ENCODE measurements around the gene PIGN.

PIGN gene

GRCh38 chr18:62122330-62122729 lies 64.5 kb downstream of the PIGN start:
- no peak for DNase-seq (ENCODE audit: low read depth in 4 of 4, low spot score in 1 of 4)

DNA sequence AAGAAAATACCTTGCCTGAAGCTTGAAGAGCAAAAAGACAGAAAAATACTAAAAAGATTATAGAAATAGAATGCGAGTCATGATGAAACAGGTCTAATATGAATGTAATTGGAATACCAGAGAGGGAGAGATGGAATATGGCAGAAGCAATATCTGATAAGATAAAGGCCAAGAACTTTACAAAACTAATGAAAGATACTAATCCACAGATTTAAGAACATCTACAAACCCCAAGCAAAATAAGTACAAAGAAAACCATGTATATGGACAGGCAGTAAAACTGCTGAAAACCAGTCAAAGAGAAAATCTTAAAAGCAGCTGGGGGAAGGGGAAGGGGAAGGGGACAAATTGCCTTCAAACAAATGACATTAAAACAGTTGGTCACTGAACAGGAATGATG lies 67.0 kb downstream of the PIGN start:
- DNase-seq (ENCODE audit: low read depth in 4 of 4, low spot score in 1 of 4) = no peak

GRCh38 chr18:62118328-62118727 lies 68.5 kb downstream of the PIGN start:
- DNase-seq (ENCODE audit: low read depth in 4 of 4, low spot score in 1 of 4) = no peak

- DNase-seq (ENCODE audit: low read depth in 4 of 4, low spot score in 1 of 4) = no peak
Observed at GRCh38 chr18:62109676-62110075, 77.2 kb downstream of the PIGN start.

- DNase-seq (ENCODE audit: low read depth in 4 of 4, low spot score in 1 of 4) = no peak
Observed at GRCh38 chr18:62107881-62108280, 79.0 kb downstream of the PIGN start.

DNA sequence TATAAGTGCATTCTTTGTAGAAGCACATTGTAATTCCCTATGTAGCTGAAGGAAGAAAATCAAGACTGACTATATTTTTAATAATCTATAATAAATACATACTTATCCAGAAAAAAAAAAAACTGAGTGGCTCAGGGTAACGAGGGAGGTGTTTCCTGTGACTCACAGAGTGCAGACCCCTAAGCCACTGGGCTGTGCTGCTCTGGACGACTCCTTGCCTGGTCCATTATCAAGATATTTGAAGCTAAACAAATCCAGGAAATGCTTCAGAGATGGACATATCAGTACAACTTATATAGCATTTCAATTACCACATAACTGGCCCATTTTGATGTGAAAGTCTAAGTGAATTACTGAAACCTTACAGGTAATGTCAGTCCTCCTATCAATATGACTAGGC lies 80.6 kb downstream of the PIGN start:
- no peak for DNase-seq (ENCODE audit: low read depth in 4 of 4, low spot score in 1 of 4)

DNA sequence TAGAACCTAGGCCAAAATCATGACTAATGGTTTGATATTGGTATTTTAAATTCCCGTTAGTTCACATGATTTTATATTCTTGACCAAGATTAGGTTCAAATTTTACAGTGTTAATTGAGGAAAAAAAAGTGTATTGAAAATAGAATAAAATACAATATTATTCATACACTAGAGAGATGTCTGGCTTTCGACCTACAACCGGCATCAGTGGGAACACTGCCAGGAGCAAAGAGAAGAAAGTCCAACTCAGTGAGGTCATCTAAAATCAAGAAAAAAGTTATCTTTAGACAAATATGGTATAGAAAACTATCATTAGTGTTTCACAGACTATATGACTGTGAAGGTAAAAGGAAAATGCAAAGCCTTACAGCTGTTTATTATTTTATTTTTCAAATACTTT lies 81.5 kb downstream of the PIGN start:
- no peak for DNase-seq (ENCODE audit: low read depth in 4 of 4, low spot score in 1 of 4)

DNA sequence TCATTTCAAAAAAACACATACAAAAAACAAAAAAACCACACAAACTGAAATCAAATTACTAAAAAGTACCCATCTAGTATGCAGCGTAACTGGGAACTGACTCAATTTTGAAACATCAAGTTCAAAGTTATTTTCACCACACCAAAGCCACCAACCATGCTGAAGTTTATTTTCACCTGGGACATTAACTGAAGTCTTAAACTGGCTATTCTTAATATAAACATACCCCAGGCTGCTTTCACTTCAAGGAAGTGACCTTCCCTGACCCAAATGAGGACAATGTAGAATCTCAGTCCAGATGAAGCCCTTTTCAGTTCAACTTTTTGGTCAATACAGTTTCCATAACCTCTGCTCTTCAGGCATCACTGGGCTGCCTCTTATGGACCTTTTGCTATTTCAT lies 84.6 kb downstream of the PIGN start:
- no peak for DNase-seq (ENCODE audit: low read depth in 4 of 4, low spot score in 1 of 4)

DNA sequence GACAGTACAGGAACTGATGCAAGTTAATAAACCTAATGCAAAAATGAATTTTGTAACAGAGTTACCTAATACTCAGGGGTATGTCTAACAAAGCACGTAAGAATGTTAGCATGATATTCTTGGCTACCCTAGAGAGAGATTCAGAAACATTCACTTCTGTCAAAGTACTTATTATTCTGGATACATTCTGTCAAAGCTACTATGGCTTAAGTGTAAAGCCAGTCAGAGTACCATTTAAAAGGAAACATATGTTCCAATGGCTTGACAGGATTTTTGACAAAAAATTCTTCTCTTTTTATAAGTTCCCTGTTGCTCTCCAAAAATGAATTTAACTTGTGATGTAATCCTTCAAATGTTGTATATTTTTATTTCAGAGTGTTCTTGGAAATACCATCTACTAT lies 85.5 kb downstream of the PIGN start:
- no peak for DNase-seq (ENCODE audit: low read depth in 4 of 4, low spot score in 1 of 4)

DNA sequence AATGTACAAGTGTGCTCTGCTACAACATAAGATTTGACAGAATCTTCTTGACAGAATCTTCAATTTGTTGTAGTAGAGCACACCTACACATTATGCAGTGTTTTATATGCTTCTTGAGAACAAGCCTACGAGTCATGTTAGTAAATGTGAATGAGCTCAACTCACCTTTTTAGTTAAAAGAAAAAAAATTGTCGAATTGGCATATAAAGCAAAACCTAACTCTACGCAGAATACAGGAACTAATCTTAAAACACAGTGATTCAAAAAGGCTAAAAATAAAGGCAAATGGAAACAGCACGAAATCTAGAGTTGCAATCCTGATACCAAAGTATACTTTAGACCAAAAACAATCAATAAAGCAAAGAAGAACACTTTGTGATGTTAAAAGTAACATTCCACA lies 87.9 kb downstream of the PIGN start:
- no peak for DNase-seq (ENCODE audit: low read depth in 4 of 4, low spot score in 1 of 4)

DNA sequence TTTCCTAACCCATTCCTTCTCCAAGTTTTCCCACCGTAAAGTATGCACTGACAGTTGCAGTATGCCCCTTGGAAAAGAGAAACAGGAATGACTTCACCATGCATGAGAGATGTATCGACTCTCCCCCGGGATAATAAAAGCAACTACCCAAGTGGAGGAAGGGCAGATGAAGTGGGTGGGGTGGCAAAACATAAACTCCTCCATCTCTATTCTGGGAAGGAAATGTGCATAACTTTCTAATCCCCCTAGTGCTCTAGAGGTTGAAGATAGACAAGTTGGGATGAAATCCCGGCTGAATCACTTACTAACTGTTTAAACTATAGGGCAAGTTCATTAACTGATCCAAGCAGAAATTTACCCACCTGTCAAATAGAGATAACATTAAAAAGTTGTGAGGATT lies 89.2 kb downstream of the PIGN start:
- no peak for DNase-seq (ENCODE audit: low read depth in 4 of 4, low spot score in 1 of 4)

DNA sequence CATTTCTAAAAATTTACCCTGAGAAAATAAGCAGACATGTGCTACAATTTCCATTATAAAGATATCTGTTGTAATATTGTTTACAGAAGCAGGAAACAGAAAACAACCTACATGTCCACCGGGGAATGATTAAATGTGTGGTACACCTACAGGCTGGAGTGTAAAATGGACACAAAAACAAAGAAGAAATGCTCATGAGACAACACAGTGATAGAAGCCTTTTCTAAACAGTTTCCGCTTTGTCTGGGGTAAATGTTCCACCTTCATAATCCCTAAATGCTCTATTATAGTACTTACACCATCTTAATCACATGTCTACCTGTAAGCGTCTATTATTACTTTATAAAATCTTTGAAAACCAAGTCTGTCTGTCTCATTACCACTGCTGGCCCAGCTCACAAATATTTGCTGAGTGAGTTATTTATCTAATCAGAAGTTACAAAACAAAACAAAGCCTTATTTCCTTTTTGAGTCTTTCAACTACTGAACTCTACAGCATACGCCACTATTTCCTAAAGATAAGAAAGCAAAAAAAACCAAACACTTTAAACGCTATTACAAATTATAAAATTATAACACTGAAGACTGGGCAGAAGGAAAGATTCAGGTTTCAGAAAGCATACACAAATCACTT lies 95.3 kb downstream of the PIGN start:
- no peak for DNase-seq (ENCODE audit: low read depth in 4 of 4, low spot score in 1 of 4)

GRCh38 chr18:62089174-62089573 lies 97.7 kb downstream of the PIGN start:
- no peak for DNase-seq (ENCODE audit: low read depth in 4 of 4, low spot score in 1 of 4)

DNA sequence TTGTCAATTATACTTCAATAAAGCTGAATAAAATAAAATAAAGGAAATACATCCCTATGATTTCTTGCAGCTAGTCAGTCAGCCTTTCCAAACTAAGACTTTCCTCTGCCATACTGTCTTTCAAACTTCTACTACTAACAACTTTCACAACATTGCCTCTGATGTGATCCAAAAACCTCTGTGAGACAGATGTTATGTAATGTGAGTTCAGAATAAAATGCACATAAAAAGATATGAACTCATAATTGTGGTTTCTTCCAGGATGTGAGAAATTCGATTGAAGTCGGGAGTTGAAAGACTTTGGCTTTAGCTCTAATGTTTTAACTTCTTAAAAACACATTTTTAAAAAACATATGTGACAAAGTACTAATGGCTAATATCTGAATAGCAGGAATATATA lies 98.7 kb downstream of the PIGN start:
- DNase-seq (ENCODE audit: low read depth in 4 of 4, low spot score in 1 of 4) = no peak

- DNase-seq (ENCODE audit: low read depth in 4 of 4, low spot score in 1 of 4) = no peak
Observed at GRCh38 chr18:62085756-62086155, 101.1 kb downstream of the PIGN start.

- no peak for DNase-seq (ENCODE audit: low read depth in 4 of 4, low spot score in 1 of 4)
Observed at GRCh38 chr18:62081761-62082294, 105.0 kb downstream of the PIGN start.

GRCh38 chr18:62081248-62081647 lies 105.6 kb downstream of the PIGN start:
- DNase-seq (ENCODE audit: low read depth in 4 of 4, low spot score in 1 of 4) = no peak

DNA sequence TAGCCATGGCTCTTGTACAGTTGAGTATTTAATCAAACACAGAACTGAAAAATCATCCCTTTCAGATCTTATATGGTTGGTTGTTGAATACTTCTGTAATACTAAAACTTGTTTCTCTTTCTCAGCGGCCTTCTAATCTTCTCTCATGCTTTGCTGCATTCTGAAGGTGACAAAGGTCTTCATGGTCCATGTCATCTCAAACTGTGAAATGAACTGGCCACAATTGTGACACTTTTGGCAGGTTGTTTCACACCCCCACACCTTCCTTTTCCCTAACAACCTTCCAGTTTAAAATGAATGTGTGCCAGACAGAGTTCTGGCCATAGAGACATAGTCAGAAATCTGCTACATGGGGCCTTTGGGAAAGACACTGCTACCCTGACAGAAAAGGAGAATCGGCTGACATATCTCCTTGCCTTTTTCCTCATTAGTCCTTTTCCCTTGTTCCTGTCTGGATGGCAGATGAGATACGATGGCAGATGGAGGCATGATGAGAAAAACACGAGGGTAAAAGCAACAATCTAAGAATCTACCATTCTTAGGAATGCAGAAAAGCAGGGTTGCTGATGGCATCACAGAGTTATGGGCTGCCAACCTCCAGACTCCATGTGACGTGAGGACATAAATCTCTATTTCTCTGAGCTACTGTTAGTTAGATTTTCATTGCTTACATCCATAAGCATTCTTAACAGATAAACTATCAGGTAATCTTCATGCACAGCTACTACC lies 106.5 kb downstream of the PIGN start:
- DNase-seq (ENCODE audit: low read depth in 4 of 4, low spot score in 1 of 4) = no peak

GRCh38 chr18:62073461-62074281 lies 113.2 kb downstream of the PIGN start:
- DNase-seq (ENCODE audit: low read depth in 4 of 4, low spot score in 1 of 4) = no peak

GRCh38 chr18:62072370-62072769 lies 114.5 kb downstream of the PIGN start:
- no peak for DNase-seq (ENCODE audit: low read depth in 4 of 4, low spot score in 1 of 4)

- no peak for DNase-seq (ENCODE audit: low read depth in 4 of 4, low spot score in 1 of 4)
Observed at GRCh38 chr18:62071071-62071470, 115.8 kb downstream of the PIGN start.

DNA sequence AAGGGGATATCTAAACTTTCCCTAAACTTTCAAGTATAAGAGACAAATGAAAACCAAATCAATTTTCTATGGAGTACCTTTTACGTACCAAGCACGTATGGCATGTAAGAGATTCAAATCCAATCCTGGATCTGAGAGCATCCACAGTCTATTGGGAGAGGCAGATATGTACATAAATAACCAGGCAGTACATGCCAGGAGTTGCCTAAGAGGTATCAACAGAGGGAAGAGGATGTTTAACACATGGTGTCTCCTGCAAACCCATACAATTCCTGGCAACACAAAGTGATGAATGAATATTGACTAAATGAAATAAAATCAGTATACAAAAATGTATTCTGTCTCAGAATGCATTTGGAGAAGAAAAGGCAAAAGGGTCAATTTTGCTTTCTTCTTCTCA lies 116.6 kb downstream of the PIGN start:
- DNase-seq (ENCODE audit: low read depth in 4 of 4, low spot score in 1 of 4) = no peak
